K562 (cell line): ENCODE results near the gene FAM118B. TPM values are rescaled to one million over a fixed set of nuclear protein-coding genes. Genes with fewer than 3 reads are reported as not detected.

Experiments
- ASH1L ChIP-seq: fragments of 450-650 bp; IDR thresholded peaks from 2 replicates; pipeline ENCODE4 v1.6.1; 2018; ENCODE audit warnings: borderline replicate concordance, mild to moderate bottlenecking, low read depth; ENCODE audit not compliant: partially characterized antibody
- ESRRA ChIP-seq: fragments of 450-650 bp; IDR thresholded peaks from 2 replicates; pipeline ENCODE4 v1.6.1; 2014; ENCODE audit warnings: low read depth, mild to moderate bottlenecking, moderate library complexity, borderline replicate concordance
- HCFC1 ChIP-seq: IDR thresholded peaks from 2 replicates; pipeline ENCODE4 v1.6.1; 2012; ENCODE audit warnings: low read depth, low read length, improper control_type of control experiment
- HDAC8 ChIP-seq: fragments of 450-650 bp; IDR thresholded peaks from 2 replicates; pipeline ENCODE4 v1.6.1; 2016; ENCODE audit warnings: mild to moderate bottlenecking, missing genetic modification characterization, moderate library complexity, missing compliant biosample characterization
- L3MBTL2 ChIP-seq: fragments of 450-650 bp; IDR thresholded peaks from 2 replicates; pipeline ENCODE4 v1.6.1; 2016; ENCODE audit warnings: mild to moderate bottlenecking, moderate library complexity
- RBM15 ChIP-seq: fragments of 200-400 bp; formaldehyde crosslinking; IDR thresholded peaks from 2 replicates; pipeline ENCODE4 v1.6.1; 2018; ENCODE audit warnings: mild to moderate bottlenecking, low read length, moderate library complexity; ENCODE audit not compliant: insufficient read depth
- SMAD2 ChIP-seq: fragments of 150-350 bp; IDR thresholded peaks from 2 replicates; pipeline ENCODE4 v1.6.1; 2014; ENCODE audit warnings: low read depth, mild to moderate bottlenecking, low read length
- SRF ChIP-seq, 2 experiments: fragments of 250-450, 450-650 bp in 1 of 2; sonication (Bioruptor Pico) in 1 of 2; sonication (generic) in 1 of 2; formaldehyde crosslinking; IDR thresholded peaks; 2 replicates each; pipeline versions ENCODE4 v1.5.0 to v1.5.1; 2020 to 2022; ENCODE audit warnings: mild to moderate bottlenecking in 1 of 2, missing genetic modification reagents in 1 of 2
- TSC22D4 ChIP-seq: fragments of 450-650 bp; IDR thresholded peaks from 2 replicates; pipeline ENCODE4 v1.6.1; 2016; ENCODE audit warnings: missing genetic modification characterization, missing biosample characterization, control low read depth
- polyA plus RNA-seq, 8 experiments: library from polyadenylated mRNA; depleted of rRNA in 4 of 8; stranded (reverse) in 5 of 8; unstranded in 3 of 8; fragments of >200 nt; fragmentation: Nextera tagmentation in 2 of 8; fragmentation: Illumina TruSeq in 1 of 8; extraction: Ambion mirVana in 2 of 8; extraction: Trizol in 1 of 8; gene quantifications; 2 replicates each; pipeline versions ENCODE4 v1.2.1 to v1.2.3, GENCODE V29; 2011 to 2014; ENCODE audit warnings: inconsistent platforms in 1 of 8, missing spikeins in 1 of 8
- total RNA-seq, 7 experiments: library from RNA; depleted of rRNA in 6 of 7; stranded (reverse); fragments of >200 nt in 6 of 7; fragmentation: Illumina TruSeq in 2 of 7; extraction: Trizol in 2 of 7; gene quantifications; 2 replicates each; pipeline versions ENCODE4 v1.2.1 to v1.2.3, GENCODE V29; 2011 to 2021; ENCODE audit warnings: low replicate concordance in 1 of 7
- TF ChIP-seq, protein P1 (sequence below), 3 experiments: fragments of 200-800 bp in 1 of 3; sonication (Bioruptor generic) in 1 of 3; sonication (generic) in 1 of 3; formaldehyde crosslinking in 1 of 3; IDR thresholded peaks; 2 replicates each; pipeline versions ENCODE4 v1.6.1 to v1.8.0; 2016 to 2022; ENCODE audit warnings: mild to moderate bottlenecking in 2 of 3, missing compliant biosample characterization in 2 of 3, missing genetic modification characterization in 2 of 3, missing genetic modification reagents in 1 of 3

FAM118B gene
- total and polyA plus RNA-seq, 9 of the 15 experiments (the other 6 are each of a cell fraction or from before 2014, with no cell fraction given): 12.0 to 49.0 (median 22.1) TPM

DNA sequence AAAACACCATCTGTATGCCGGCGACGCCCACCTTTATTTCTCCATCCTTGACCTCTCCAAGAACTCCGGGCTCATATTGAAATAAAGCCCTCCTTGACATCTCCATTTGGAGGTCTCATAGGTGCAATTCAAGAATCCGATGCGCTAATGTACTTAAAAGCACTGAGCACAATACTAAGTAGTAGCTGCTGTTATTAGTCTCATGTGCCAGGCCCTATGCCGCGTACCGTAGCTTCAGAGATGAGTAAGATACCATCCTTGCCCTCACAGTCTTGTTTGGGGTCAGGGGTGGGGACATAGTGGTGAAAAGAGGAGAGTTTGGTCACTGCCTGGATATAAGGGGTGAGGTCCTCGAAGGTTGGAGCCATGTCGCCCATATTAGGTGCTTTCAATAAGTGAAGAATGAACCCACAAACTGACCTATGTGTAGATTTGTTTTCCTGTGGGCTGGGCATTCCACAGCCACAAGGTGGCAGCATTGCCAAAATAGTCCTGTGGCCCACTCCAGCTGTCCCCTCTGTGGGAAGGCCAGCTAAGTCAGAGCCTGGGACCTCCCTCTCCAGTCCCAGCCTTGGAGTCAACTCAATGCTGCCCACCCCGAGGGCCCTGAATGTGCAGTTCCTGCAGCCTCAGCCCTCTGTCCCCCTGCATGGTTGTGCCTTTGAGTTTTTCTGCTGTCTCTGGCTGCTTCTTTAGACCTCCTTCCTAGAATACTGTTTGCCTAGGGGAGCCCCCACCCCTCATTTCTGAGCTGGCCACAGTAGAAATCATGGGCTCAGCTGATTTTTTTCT is 98.8 kb downstream of the FAM118B start (continued):
- TF ChIP-seq SMAD2 (no peak), HCFC1 (no peak), SRF (CRISPR knock-in tag; IDR thresholded peaks at IDR 0.05) (no peak), ESRRA (no peak), RBM15 (no peak), L3MBTL2 (no peak), TSC22D4 (no peak), ASH1L (no peak), HDAC8 (tag) (no peak)
- TF ChIP-seq, protein P1, sequence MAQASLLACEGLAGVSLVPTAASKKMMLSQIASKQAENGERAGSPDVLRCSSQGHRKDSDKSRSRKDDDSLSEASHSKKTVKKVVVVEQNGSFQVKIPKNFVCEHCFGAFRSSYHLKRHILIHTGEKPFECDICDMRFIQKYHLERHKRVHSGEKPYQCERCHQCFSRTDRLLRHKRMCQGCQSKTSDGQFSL (CRISPR knock-in tag; IDR thresholded peaks at IDR 0.05): no peak
- TF ChIP-seq, protein P1 (tag; IDR thresholded peaks at IDR 0.05): no peak
